Neural progenitor cell (in vitro differentiated cells): ENCODE data around the gene KRT33A. TPM values are rescaled to one million over a fixed set of nuclear protein-coding genes. Genes with fewer than 3 reads are reported as not detected.

ENCODE experiments used
- DNase-seq: peaks from one replicate; pipeline ENCODE4 v3.0.0-alpha.2; 2016; ENCODE audit warnings: low spot score
- H2AFZ ChIP-seq: fragments of 200-600 bp; sonication (generic); replicated peaks from 2 replicates; pipeline ENCODE4 v1.6.1; 2016; ENCODE audit warnings: antibody characterized with exemption
- H3F3A ChIP-seq: fragments of 200-600 bp; sonication (generic); 2 replicates; pipeline ENCODE4 v1.6.1; 2016; ENCODE audit warnings: antibody characterized with exemption, low read depth
- H3K27ac ChIP-seq: fragments of 200-600 bp; sonication (generic); 2 replicates; pipeline ENCODE4 v1.5.1; 2016; ENCODE audit warnings: mild to moderate bottlenecking
- H3K27me3 ChIP-seq: fragments of 200-600 bp; sonication (generic); 2 replicates; pipeline ENCODE4 v1.6.1; 2016; ENCODE audit warnings: mild to moderate bottlenecking, moderate library complexity
- H3K36me3 ChIP-seq: fragments of 200-600 bp; sonication (generic); 2 replicates; pipeline ENCODE4 v1.5.1; 2016
- H3K4me1 ChIP-seq: fragments of 200-600 bp; sonication (generic); 2 replicates; pipeline ENCODE4 v1.6.1; 2016; ENCODE audit warnings: mixed run types
- H3K4me2 ChIP-seq: fragments of 200-600 bp; sonication (generic); 2 replicates; pipeline ENCODE4 v1.6.1; 2016
- H3K4me3 ChIP-seq: fragments of 200-600 bp; sonication (generic); 2 replicates; pipeline ENCODE4 v1.5.1; 2016
- H3K79me2 ChIP-seq: fragments of 200-600 bp; sonication (generic); 2 replicates; pipeline ENCODE4 v1.6.1; 2016; ENCODE audit warnings: low read depth
- H3K9ac ChIP-seq: fragments of 200-600 bp; sonication (generic); 2 replicates; pipeline ENCODE4 v1.6.1; 2016
- H3K9me3 ChIP-seq: fragments of 200-600 bp; sonication (generic); 2 replicates; pipeline ENCODE4 v1.5.1; 2016; ENCODE audit warnings: low read depth
- H4K20me1 ChIP-seq: fragments of 200-600 bp; sonication (generic); 2 replicates; pipeline ENCODE4 v1.6.1; 2016; ENCODE audit warnings: low read depth
- H3K27ac Mint-ChIP-seq: 3 replicates; pipeline ENCODE4 v1.8.0; 2021; ENCODE audit warnings: mixed read lengths
- H3K27me3 Mint-ChIP-seq: 2 replicates; pipeline ENCODE4 v1.8.0; 2022; ENCODE audit warnings: low read depth, mild to moderate bottlenecking, inconsistent platforms, moderate library complexity, mixed read lengths; ENCODE audit not compliant: insufficient read depth
- H3K36me3 Mint-ChIP-seq: 3 replicates; pipeline ENCODE4 v1.8.0; 2021; ENCODE audit warnings: mixed read lengths
- H3K4me1 Mint-ChIP-seq: 3 replicates; pipeline ENCODE4 v1.8.0; 2021; ENCODE audit warnings: mixed read lengths
- H3K4me3 Mint-ChIP-seq: 3 replicates; pipeline ENCODE4 v1.8.0; 2021; ENCODE audit warnings: mild to moderate bottlenecking, moderate library complexity, mixed read lengths
- H3K9me3 Mint-ChIP-seq: 3 replicates; pipeline ENCODE4 v1.8.0; 2020; ENCODE audit warnings: mixed read lengths
- CTCF ChIP-seq: fragments of 200-600 bp; sonication (generic); IDR thresholded peaks from 2 replicates; pipeline ENCODE4 v1.5.1; 2017; ENCODE audit warnings: antibody characterized with exemption, mild to moderate bottlenecking
- EZH2 ChIP-seq: fragments of 200-600 bp; sonication (generic); IDR thresholded peaks from 2 replicates; pipeline ENCODE4 v1.6.1; 2017; ENCODE audit warnings: antibody characterized with exemption, mild to moderate bottlenecking, moderate library complexity
- EZH2phosphoT487 ChIP-seq: fragments of 200-600 bp; sonication (generic); IDR thresholded peaks from 2 replicates; pipeline ENCODE4 v1.6.1; 2017; ENCODE audit warnings: antibody characterized with exemption
- total RNA-seq: library from RNA; depleted of rRNA; stranded (reverse); fragments of >200 nt; gene quantifications from 2 replicates; pipeline ENCODE4 v1.2.3, GENCODE V29; 2015; ENCODE audit warnings: low replicate concordance

KRT33A gene
- total RNA-seq, 1 donor from 2014 or later = not detected

GRCh38 chr17:41392278-41392677, 41.6 kb upstream of the KRT33A start:
- H2AFZ ChIP-seq = no peak overlapping the region

GRCh38 chr17:41391535-41391934, 40.9 kb upstream of the KRT33A start:
- Histone ChIP-seq H3K27ac (no peak overlapping the region), H3K27me3 (no peaks in the 10 kb centered on the region), H3K36me3 (no peaks in the 10 kb centered on the region), H2AFZ (no peak overlapping the region), H3K4me3 (no peak overlapping the region), H3K9ac (no peak overlapping the region), H3K79me2 (no peaks in the 10 kb centered on the region), H4K20me1 (no peaks in the 10 kb centered on the region), H3K9me3 (no peaks in the 10 kb centered on the region), H3F3A (no peaks in the 10 kb centered on the region), H3K4me1 (no peaks in the 10 kb centered on the region), H3K4me2 (no peak overlapping the region)
- TF ChIP-seq EZH2phosphoT487 = no peak
- TF ChIP-seq EZH2 = no peak
- TF ChIP-seq CTCF = no peak
- Mint-ChIP-seq H3K4me1 (peaks cover 4% of the 10 kb centered on the region), H3K36me3 (no peaks in the 10 kb centered on the region), H3K27ac (no peak overlapping the region), H3K4me3 (no peak overlapping the region), H3K27me3 (peaks cover 8% of the 10 kb centered on the region), H3K9me3 (peaks cover 8% of the 10 kb centered on the region)
- no peak for DNase-seq

More at GRCh38 chr17:41392278-41392677, 41.6 kb upstream of the KRT33A start:
- Histone ChIP-seq H3K9me3 (no peaks in the 10 kb centered on the region), H3K4me2 (no peak overlapping the region), H3K79me2 (no peaks in the 10 kb centered on the region), H3K4me1 (no peaks in the 10 kb centered on the region), H3K36me3 (no peaks in the 10 kb centered on the region), H3K27me3 (no peaks in the 10 kb centered on the region), H4K20me1 (no peaks in the 10 kb centered on the region), H3F3A (no peaks in the 10 kb centered on the region), H3K9ac (no peak overlapping the region), H3K27ac (no peak overlapping the region), H3K4me3 (no peak overlapping the region)
- no peaks in the 10 kb centered on the region for H3K36me3 Mint-ChIP-seq
- peaks cover 4% of the 10 kb centered on the region for H3K4me1 Mint-ChIP-seq
- DNase-seq = no peak
- peaks cover 3% of the 10 kb centered on the region for H3K9me3 Mint-ChIP-seq
- peaks cover 8% of the 10 kb centered on the region for H3K27me3 Mint-ChIP-seq
- TF ChIP-seq EZH2 = no peak
- no peak for TF ChIP-seq CTCF
- TF ChIP-seq EZH2phosphoT487 = no peak
- H3K4me3 Mint-ChIP-seq = no peak overlapping the region
- no peak overlapping the region for H3K27ac Mint-ChIP-seq

- Histone ChIP-seq H3F3A (no peaks in the 10 kb centered on the region), H3K4me3 (no peak overlapping the region), H4K20me1 (no peaks in the 10 kb centered on the region), H3K36me3 (no peaks in the 10 kb centered on the region), H2AFZ (no peak overlapping the region), H3K79me2 (no peaks in the 10 kb centered on the region), H3K27me3 (no peaks in the 10 kb centered on the region), H3K9me3 (no peaks in the 10 kb centered on the region), H3K4me2 (no peak overlapping the region), H3K27ac (no peak overlapping the region), H3K4me1 (no peaks in the 10 kb centered on the region), H3K9ac (no peak overlapping the region)
- DNase-seq = no peak
- Mint-ChIP-seq H3K27me3 (peaks cover 8% of the 10 kb centered on the region), H3K4me1 (peaks cover 4% of the 10 kb centered on the region), H3K27ac (no peak overlapping the region), H3K9me3 (peaks cover 8% of the 10 kb centered on the region), H3K36me3 (no peaks in the 10 kb centered on the region), H3K4me3 (no peak overlapping the region)
- TF ChIP-seq EZH2phosphoT487 (no peak), CTCF (no peak), EZH2 (no peak)
Measured at GRCh38 chr17:41390411-41390938, 39.8 kb upstream of the KRT33A start.
